ENCODE measurements around the gene ROR1.

GRCh38 chr1:63887809-63888208 is 114.0 kb downstream of the ROR1 start:
- TF ChIP-seq HIVEP1 (CRISPR knock-in tag; IDR thresholded peaks at IDR 0.05) (no peak), RBFOX2 (IDR thresholded peaks at IDR 0.05; ENCODE audit: low read depth, low read length) (no peak), ZNF121 (CRISPR knock-in tag; conservative IDR thresholded peaks at IDR 0.05) (no peak), SPI1 (IDR thresholded peaks at IDR 0.05; ENCODE audit: borderline replicate concordance, low read depth, low read length) (no peak), PML (IDR thresholded peaks at IDR 0.05; ENCODE audit: low read length) (no peak)
